ENCODE data around the gene SLC35E4. TPM values are rescaled to one million over a fixed set of nuclear protein-coding genes. Genes with fewer than 3 reads are reported as not detected.
"Not testable (repeated sequence)": the region's sequence is repeated elsewhere in the genome, so short reads cannot be mapped to it uniquely, and the experiment has no call there.

Gene SLC35E4
- total RNA-seq, 2 donors from 2014 or later: 8.3 to 9.9 TPM

- intact Hi-C loops (cut with DNase I, micrococcal nuclease): no loop called here
- peak; percentile 66 to 88 for DNase-seq
- ATAC-seq: peak; percentile 79
Measured at GRCh38 chr22:30609260-30610185, 26.1 kb upstream of the SLC35E4 start.

GRCh38 chr22:30610299-30610698 lies 25.3 kb upstream of the SLC35E4 start:
- DNase-seq: peak in 1 of 2 donors; percentile 42
- no peak for ATAC-seq
- intact Hi-C loops (cut with DNase I, micrococcal nuclease): no loop called here

GRCh38 chr22:30611197-30611596 lies 24.4 kb upstream of the SLC35E4 start:
- intact Hi-C loops (cut with DNase I, micrococcal nuclease): no loop called here
- no peak for ATAC-seq
- DNase-seq: no peak

- intact Hi-C loops (cut with DNase I, micrococcal nuclease): no loop called here
- DNase-seq (no peak), ATAC-seq (no peak)
Measured at GRCh38 chr22:30612789-30613188, 22.8 kb upstream of the SLC35E4 start.

- intact Hi-C loops (cut with DNase I, micrococcal nuclease): no loop called here
- no peak for ATAC-seq
Measured at GRCh38 chr22:30614268-30614667, 21.3 kb upstream of the SLC35E4 start.

GRCh38 chr22:30614879-30615278 lies 20.7 kb upstream of the SLC35E4 start:
- ATAC-seq: no peak
- intact Hi-C loops (cut with DNase I, micrococcal nuclease): no loop called here

More at GRCh38 chr22:30614268-30614667, 21.3 kb upstream of the SLC35E4 start:
- no peak for DNase-seq

GRCh38 chr22:30615543-30615954 lies 20.0 kb upstream of the SLC35E4 start:
- intact Hi-C loops (cut with DNase I, micrococcal nuclease): no loop called here
- ATAC-seq (no peak), DNase-seq (no peak)

More at GRCh38 chr22:30614879-30615278, 20.7 kb upstream of the SLC35E4 start:
- DNase-seq: no peak

GRCh38 chr22:30617819-30618218 lies 17.8 kb upstream of the SLC35E4 start:
- DNase-seq (no peak), ATAC-seq (no peak)
- intact Hi-C loops (cut with DNase I, micrococcal nuclease): no loop called here

GRCh38 chr22:30619909-30620308 lies 15.7 kb upstream of the SLC35E4 start:
- intact Hi-C loops (cut with DNase I, micrococcal nuclease); ATAC-seq; DNase-seq: not testable (repeated sequence)

GRCh38 chr22:30626413-30626812 lies 9.2 kb upstream of the SLC35E4 start:
- intact Hi-C loops (cut with DNase I, micrococcal nuclease): no loop called here
- no peak for ATAC-seq
- no peak for DNase-seq

GRCh38 chr22:30627471-30627870 lies 8.1 kb upstream of the SLC35E4 start:
- DNase-seq: no peak
- ATAC-seq: no peak
- intact Hi-C loops (cut with DNase I, micrococcal nuclease): no loop called here

- DNase-seq: no peak
- ATAC-seq: no peak
- intact Hi-C loops (cut with DNase I, micrococcal nuclease): no loop called here
Measured at GRCh38 chr22:30628491-30628890, 7.1 kb upstream of the SLC35E4 start.

- intact Hi-C loops (cut with DNase I, micrococcal nuclease): loop anchor here in 1 of 2 donors (5.0 to 10.0 kb wide), 2 partner anchors 126 to 283 kb away; no protein-coding TSS in a partner anchor
- not testable (repeated sequence) for DNase-seq, ATAC-seq
Measured at GRCh38 chr22:30631469-30631868, 4.1 kb upstream of the SLC35E4 start.

GRCh38 chr22:30634471-30635233 lies 929 bp upstream of the SLC35E4 start:
- intact Hi-C loops (cut with DNase I, micrococcal nuclease): loop anchor here in 1 of 2 donors (5.0 to 10.0 kb wide), 2 partner anchors 123 to 280 kb away; no protein-coding TSS in a partner anchor
- ATAC-seq (peak; percentile 67), DNase-seq (peak; percentile 77 to 88)

- peak; percentile 42 to 61 for DNase-seq
- intact Hi-C loops (cut with DNase I, micrococcal nuclease): loop anchor here in 1 of 2 donors (10.0 kb wide), 1 partner anchor 278 kb away; no protein-coding TSS in a partner anchor
- ATAC-seq: peak; percentile 36
Measured at GRCh38 chr22:30636226-30637077, 871 bp downstream of the SLC35E4 start.

GRCh38 chr22:30637701-30638114 lies 2.1 kb downstream of the SLC35E4 start:
- ATAC-seq: no peak
- intact Hi-C loops (cut with DNase I, micrococcal nuclease): loop anchor here in 1 of 2 donors (10.0 kb wide), 1 partner anchor 277 kb away; no protein-coding TSS in a partner anchor
- DNase-seq: no peak

GRCh38 chr22:30640361-30640760 lies 4.8 kb downstream of the SLC35E4 start:
- intact Hi-C loops (cut with DNase I, micrococcal nuclease): no loop called here
- ATAC-seq (no peak), DNase-seq (no peak)

- DNase-seq (no peak), ATAC-seq (peak; percentile 16)
- intact Hi-C loops (cut with DNase I, micrococcal nuclease): no loop called here
Measured at GRCh38 chr22:30640839-30641430, 5.4 kb downstream of the SLC35E4 start.

All from left colon (tissue), 2 donors.